NCI-H128 (cell line): Measurements from ENCODE around the gene ATXN1.

Experiments used
- DNase-seq: peaks from one replicate; lab custom pipeline; 2025; ENCODE audit not compliant: unreplicated experiment; lab: John Stamatoyannopoulos, UW

ATXN1 gene

GRCh38 chr6:16683641-16684194 is 77.5 kb downstream of the ATXN1 start:
- no peak for DNase-seq

GRCh38 chr6:16681260-16681873 is 79.9 kb downstream of the ATXN1 start:
- DNase-seq = no peak

GRCh38 chr6:16679050-16679449 is 82.2 kb downstream of the ATXN1 start:
- no peak for DNase-seq

- no peak for DNase-seq
These were observed 83.8 kb downstream of the ATXN1 start for GRCh38 chr6:16677458-16677857.

GRCh38 chr6:16676978-16677377 is 84.3 kb downstream of the ATXN1 start:
- DNase-seq = no peak

GRCh38 chr6:16676376-16676775 is 84.9 kb downstream of the ATXN1 start:
- DNase-seq = no peak

GRCh38 chr6:16674801-16675392 is 86.4 kb downstream of the ATXN1 start:
- DNase-seq = no peak

- no peak for DNase-seq
These were observed 88.1 kb downstream of the ATXN1 start for GRCh38 chr6:16673011-16673797.

GRCh38 chr6:16671302-16672289 is 89.7 kb downstream of the ATXN1 start:
- DNase-seq = no peak

GRCh38 chr6:16670617-16671051 is 90.6 kb downstream of the ATXN1 start:
- no peak for DNase-seq

- no peak for DNase-seq
These were observed 91.1 kb downstream of the ATXN1 start for GRCh38 chr6:16670183-16670582.

- no peak for DNase-seq
These were observed 92.0 kb downstream of the ATXN1 start for GRCh38 chr6:16669227-16669626.

- DNase-seq = no peak
These were observed 93.8 kb downstream of the ATXN1 start for GRCh38 chr6:16667509-16667908.

GRCh38 chr6:16665992-16666391 is 95.3 kb downstream of the ATXN1 start:
- DNase-seq = no peak

- DNase-seq = no peak
These were observed 96.1 kb downstream of the ATXN1 start for GRCh38 chr6:16665182-16665581.

GRCh38 chr6:16663901-16664300 is 97.4 kb downstream of the ATXN1 start:
- no peak for DNase-seq

GRCh38 chr6:16660157-16660497 is 101.1 kb downstream of the ATXN1 start:
- DNase-seq = no peak

- no peak for DNase-seq
These were observed 101.6 kb downstream of the ATXN1 start for GRCh38 chr6:16659466-16660156.

- DNase-seq = no peak
These were observed 102.8 kb downstream of the ATXN1 start for GRCh38 chr6:16658348-16659034.

- DNase-seq = no peak
These were observed 103.5 kb downstream of the ATXN1 start for GRCh38 chr6:16657768-16658167.
